AG04449 (cell line): ENCODE measurements around the gene KLHDC8A.
A peak's percentile ranks its signal among the peaks of the same experiment; 100 is the strongest.

ENCODE experiments used
- CTCF ChIA-PET: fragments of 350-600 bp; formaldehyde crosslinking; extraction: SDS; loops from one replicate; lab custom pipeline; 2021; ENCODE audit warnings: antibody characterized with exemption; lab: Yijun Ruan, JAX
- POLR2A ChIA-PET: fragments of 400-600, 350-600 bp; formaldehyde crosslinking; extraction: SDS; loops from one replicate; lab custom pipeline; 2020; ENCODE audit warnings: antibody characterized with exemption, inconsistent platforms; lab: Yijun Ruan, JAX
- DNase-seq: peaks from one replicate; pipeline ENCODE4 v3.0.0-alpha.2; 2010; ENCODE audit warnings: low read depth, low spot score
- H3K4me3 ChIP-seq: 2 replicates; pipeline ENCODE4 v1.5.1; 2011; ENCODE audit warnings: low read depth, mild to moderate bottlenecking, control low read depth, low read length
- CTCF ChIP-seq: IDR thresholded peaks from one replicate; pipeline ENCODE4 v1.5.1; 2011; ENCODE audit warnings: mild to moderate bottlenecking, moderate library complexity, low read length, control low read depth, inconsistent platforms; ENCODE audit not compliant: insufficient read depth; ENCODE audit errors: missing control alignments

KLHDC8A gene

GRCh38 chr1:205294175-205294917 is 62.4 kb downstream of the KLHDC8A start:
- ChIA-PET POLR2A (interaction anchor here (0.9 to 2.1 kb wide), 5 partner anchors 10 to 27 kb away, joined by 3 to 19 read pairs (median 3); partner anchors contain the start of gene NUAK2), CTCF (interaction anchor here (0.7 to 17.6 kb wide), 10 partner anchors 9 to 230 kb away, joined by 3 to 221 read pairs (median 4); partner anchors contain the start of gene NUAK2)
- no peak overlapping the region for H3K4me3 ChIP-seq
- TF ChIP-seq CTCF = no peak
- peak; percentile 78 for DNase-seq

GRCh38 chr1:205293350-205294074 is 63.2 kb downstream of the KLHDC8A start:
- POLR2A ChIA-PET = interaction anchor here (1.2 to 2.1 kb wide), 3 partner anchors 9 to 27 kb away, joined by 3 to 19 read pairs (median 7); partner anchors contain the start of gene NUAK2

GRCh38 chr1:205291596-205291995 is 65.1 kb downstream of the KLHDC8A start:
- CTCF ChIA-PET = interaction anchor here (1.3 to 17.6 kb wide), 2 partner anchors 12 to 29 kb away, joined by 4 to 221 read pairs; partner anchors contain the start of gene NUAK2
- no peak for DNase-seq
- POLR2A ChIA-PET = no interaction called here
- H3K4me3 ChIP-seq = no peak overlapping the region
- no peak for TF ChIP-seq CTCF

More at GRCh38 chr1:205293350-205294074, 63.2 kb downstream of the KLHDC8A start:
- no peak overlapping the region for H3K4me3 ChIP-seq
- CTCF ChIA-PET = interaction anchor here (1.1 to 17.6 kb wide), 8 partner anchors 9 to 231 kb away, joined by 3 to 221 read pairs (median 4); partner anchors contain the start of gene NUAK2
- no peak for TF ChIP-seq CTCF
- no peak for DNase-seq

- ChIA-PET CTCF (interaction anchor here (1.3 to 37.7 kb wide), 4 partner anchors 15 to 147 kb away, joined by 4 to 2093 read pairs (median 81); partner anchors contain the start of gene NUAK2), POLR2A (interaction anchor here (1.3 to 1.9 kb wide), 2 partner anchors 26 to 33 kb away, joined by 4 to 5 read pairs; partner anchors contain the start of gene NUAK2)
- no peak for DNase-seq
- TF ChIP-seq CTCF = no peak
- no peak overlapping the region for H3K4me3 ChIP-seq
These were observed 68.8 kb downstream of the KLHDC8A start for GRCh38 chr1:205287767-205288559.

- ChIA-PET POLR2A (interaction anchor here (1.9 kb wide), 1 partner anchor 34 kb away, joined by 4 read pairs; the partner anchor contains the start of gene NUAK2), CTCF (interaction anchor here (1.3 to 37.7 kb wide), 4 partner anchors 14 to 146 kb away, joined by 4 to 2093 read pairs (median 81); partner anchors contain the start of gene NUAK2)
- no peak for DNase-seq
- no peak overlapping the region for H3K4me3 ChIP-seq
- no peak for TF ChIP-seq CTCF
These were observed 69.6 kb downstream of the KLHDC8A start for GRCh38 chr1:205287076-205287475.
